CD4-positive, alpha-beta T cell treated with Interleukin-6 for 4 hours (primary cell): ENCODE data around the gene PGBD4.
"Not testable (repeated sequence)": the region's sequence is repeated elsewhere in the genome, so short reads cannot be mapped to it uniquely, and the experiment has no call there.

Experiments
- DNase-seq: peaks from one replicate; pipeline ENCODE4 v3.0.0-alpha.2; 2020; ENCODE audit warnings: mixed read lengths

Gene PGBD4

GRCh38 chr15:34114739-34115138, 12.9 kb downstream of the PGBD4 start:
- DNase-seq: no peak

GRCh38 chr15:34116620-34117019, 14.7 kb downstream of the PGBD4 start:
- DNase-seq: no peak

GRCh38 chr15:34119291-34119690, 17.4 kb downstream of the PGBD4 start:
- no peak for DNase-seq

- DNase-seq: not testable (repeated sequence)
Observed at GRCh38 chr15:34120420-34120819, 18.5 kb downstream of the PGBD4 start.

GRCh38 chr15:34121786-34122185, 19.9 kb downstream of the PGBD4 start:
- DNase-seq: not testable (repeated sequence)

- no peak for DNase-seq
Observed at GRCh38 chr15:34122771-34123183, 20.9 kb downstream of the PGBD4 start.

- no peak for DNase-seq
Observed at GRCh38 chr15:34124651-34125050, 22.8 kb downstream of the PGBD4 start.

- DNase-seq: no peak
Observed at GRCh38 chr15:34125945-34126344, 24.1 kb downstream of the PGBD4 start.

GRCh38 chr15:34126522-34126921, 24.6 kb downstream of the PGBD4 start:
- DNase-seq: no peak

- DNase-seq: no peak
Observed at GRCh38 chr15:34128898-34129297, 27.0 kb downstream of the PGBD4 start.

- no peak for DNase-seq
Observed at GRCh38 chr15:34132881-34133280, 31.0 kb downstream of the PGBD4 start.

- no peak for DNase-seq
Observed at GRCh38 chr15:34133511-34133910, 31.6 kb downstream of the PGBD4 start.

GRCh38 chr15:34147371-34148140, 45.7 kb downstream of the PGBD4 start:
- DNase-seq: no peak

- no peak for DNase-seq
Observed at GRCh38 chr15:34154725-34155204, 52.9 kb downstream of the PGBD4 start.

GRCh38 chr15:34155859-34156258, 54.0 kb downstream of the PGBD4 start:
- no peak for DNase-seq
